HepG2 (cell line): ENCODE measurements around the gene CAMTA1. TPM values are rescaled to one million over a fixed set of nuclear protein-coding genes. Genes with fewer than 3 reads are reported as not detected.
A peak's percentile ranks its signal among the peaks of the same experiment; 100 is the strongest.

Experiments used
- JUNB ChIP-seq: sonication (generic); formaldehyde crosslinking; IDR thresholded peaks from 2 replicates; pipeline ENCODE4 v1.8.0; 2022; ENCODE audit warnings: missing genetic modification reagents, mild to moderate bottlenecking, borderline replicate concordance
- MED1 ChIP-seq: sonication (generic); formaldehyde crosslinking; IDR thresholded peaks from 2 replicates; pipeline ENCODE4 v1.4.0; 2020; ENCODE audit warnings: missing genetic modification reagents
- MEIS1 ChIP-seq: sonication (generic); formaldehyde crosslinking; IDR thresholded peaks from 2 replicates; pipeline ENCODE4 v1.9.0; 2021; ENCODE audit warnings: mild to moderate bottlenecking, missing genetic modification reagents, moderate library complexity, borderline replicate concordance
- RBAK ChIP-seq: sonication (generic); formaldehyde crosslinking; IDR thresholded peaks from 2 replicates; pipeline ENCODE4 v1.5.1; 2020; ENCODE audit warnings: mild to moderate bottlenecking, missing genetic modification reagents
- SAP130 ChIP-seq: IDR thresholded peaks from 2 replicates; pipeline ENCODE4 v1.6.1; 2016; ENCODE audit warnings: low read depth
- SP2 ChIP-seq: sonication (generic); formaldehyde crosslinking; IDR thresholded peaks from 2 replicates; pipeline ENCODE4 v1.5.1; 2020; ENCODE audit warnings: mild to moderate bottlenecking, missing genetic modification reagents
- TCF7L2 ChIP-seq: IDR thresholded peaks from 2 replicates; pipeline ENCODE4 v1.6.1; 2011; ENCODE audit warnings: mild to moderate bottlenecking, low read depth, low read length, moderate library complexity
- ZBTB3 ChIP-seq: sonication (generic); formaldehyde crosslinking; IDR thresholded peaks from 2 replicates; pipeline ENCODE4 v1.4.0; 2020; ENCODE audit warnings: low read depth, mild to moderate bottlenecking, moderate library complexity, missing genetic modification reagents, borderline replicate concordance
- ZC3H13 ChIP-seq: sonication (generic); formaldehyde crosslinking; IDR thresholded peaks from 2 replicates; pipeline ENCODE4 v1.8.1; 2023; ENCODE audit warnings: mild to moderate bottlenecking, missing genetic modification reagents, moderate library complexity
- ZFP37 ChIP-seq: sonication (generic); formaldehyde crosslinking; IDR thresholded peaks from 2 replicates; pipeline ENCODE4 v1.4.0; 2020; ENCODE audit warnings: missing genetic modification reagents, borderline replicate concordance
- ZNF180 ChIP-seq: sonication (generic); formaldehyde crosslinking; IDR thresholded peaks from 2 replicates; pipeline ENCODE4 v1.4.0; 2020; ENCODE audit warnings: low read depth, missing genetic modification reagents, borderline replicate concordance
- ZNF264 ChIP-seq: sonication (generic); formaldehyde crosslinking; IDR thresholded peaks from 2 replicates; pipeline ENCODE4 v1.4.0; 2020; ENCODE audit warnings: missing genetic modification reagents
- ZNF367 ChIP-seq: sonication (generic); formaldehyde crosslinking; IDR thresholded peaks from 2 replicates; pipeline ENCODE4 v1.4.0; 2020; ENCODE audit warnings: missing genetic modification reagents, borderline replicate concordance
- ZNF660 ChIP-seq: sonication (generic); formaldehyde crosslinking; IDR thresholded peaks from 2 replicates; pipeline ENCODE4 v1.5.1; 2020; ENCODE audit warnings: mild to moderate bottlenecking, low read depth, missing genetic modification reagents, borderline replicate concordance
- polyA plus RNA-seq, 8 experiments: library from polyadenylated mRNA; depleted of rRNA in 3 of 8; stranded (reverse) in 7 of 8; unstranded in 1 of 8; fragments of >200 nt; fragmentation: Illumina TruSeq in 4 of 8; extraction: Trizol in 4 of 8; gene quantifications; 2 replicates each; pipeline versions ENCODE4 v1.2.1 to v1.2.3, GENCODE V29; 2011 to 2016; ENCODE audit warnings: low read depth in 4 of 8, missing spikeins in 1 of 8, mixed read lengths in 1 of 8; ENCODE audit not compliant: insufficient read depth in 1 of 8
- total RNA-seq, 5 experiments: library from RNA; depleted of rRNA; stranded (reverse); fragments of >200 nt; fragmentation: Illumina TruSeq; extraction: Trizol; gene quantifications; 2 replicates each; pipeline ENCODE4 v1.2.3, GENCODE V29; 2016; ENCODE audit warnings: low read depth in 1 of 5
- TF ChIP-seq, protein P1 (sequence below): sonication (generic); formaldehyde crosslinking; IDR thresholded peaks from 2 replicates; pipeline ENCODE4 v1.5.0; 2020; ENCODE audit warnings: missing genetic modification reagents
- TF ChIP-seq, protein P2 (sequence below): sonication (generic); formaldehyde crosslinking; IDR thresholded peaks from 2 replicates; pipeline ENCODE4 v1.4.0; 2020; ENCODE audit warnings: missing genetic modification reagents
- TF ChIP-seq, protein P3 (sequence below): sonication (generic); formaldehyde crosslinking; IDR thresholded peaks from 2 replicates; pipeline ENCODE4 v1.4.0; 2020; ENCODE audit warnings: missing genetic modification reagents
- TF ChIP-seq, protein P4 (sequence below), 2 experiments: sonication (generic) in 1 of 2; formaldehyde crosslinking in 1 of 2; IDR thresholded peaks; 2 replicates each; pipeline versions ENCODE4 v1.5.1 to v1.6.1; 2011 to 2020; ENCODE audit warnings: borderline replicate concordance in 1 of 2, low read depth in 1 of 2, low read length in 1 of 2, mild to moderate bottlenecking in 1 of 2, missing genetic modification reagents in 1 of 2, moderate library complexity in 1 of 2
- TF ChIP-seq, protein P5 (sequence below): IDR thresholded peaks from 2 replicates; pipeline ENCODE4 v1.6.1; 2016; ENCODE audit warnings: mild to moderate bottlenecking, missing biosample characterization, missing genetic modification reagents

CAMTA1 gene
- total and polyA plus RNA-seq, 2 of the 13 experiments (the other 11 are each of a cell fraction or from before 2014, with no cell fraction given): 25.0 to 36.4 TPM

DNA sequence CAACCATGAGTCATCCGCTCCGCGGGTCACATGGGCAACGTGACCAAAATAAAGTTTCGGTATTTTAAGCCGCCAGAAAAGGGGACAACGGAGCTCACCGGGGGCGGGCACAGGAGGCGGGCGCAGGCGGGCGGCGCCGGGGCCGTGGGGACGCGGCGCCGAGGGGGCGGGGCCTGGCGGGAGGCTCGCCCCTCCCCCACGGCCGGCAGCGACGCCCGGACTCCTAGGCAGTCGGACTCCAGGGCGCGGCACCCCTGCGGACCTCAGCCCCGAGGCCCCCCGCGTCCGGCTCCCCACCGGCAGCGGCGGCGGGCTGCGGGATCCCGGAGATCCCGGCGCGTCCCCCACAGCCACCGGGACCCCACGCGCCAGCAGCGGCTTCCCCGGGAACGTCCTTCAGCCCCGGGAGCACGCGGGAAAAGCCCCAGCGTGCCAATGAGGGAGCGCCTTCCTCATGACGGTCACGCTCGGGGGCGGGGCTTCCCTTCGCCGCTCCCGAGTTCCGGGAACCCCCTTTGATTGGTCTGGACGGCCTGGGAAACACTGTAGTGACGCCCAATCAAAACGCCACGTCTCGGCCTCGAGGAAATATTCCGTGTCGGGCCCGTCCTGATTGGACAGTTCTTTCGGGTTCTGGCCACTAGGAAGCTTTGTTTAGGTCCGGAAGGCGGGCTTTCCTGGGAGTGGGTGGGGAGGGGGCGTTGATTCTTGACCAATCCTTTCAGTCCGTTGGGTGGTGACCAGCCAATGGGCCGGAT lies 515 bp upstream of the CAMTA1 start (continued):
- TF ChIP-seq, protein P1, sequence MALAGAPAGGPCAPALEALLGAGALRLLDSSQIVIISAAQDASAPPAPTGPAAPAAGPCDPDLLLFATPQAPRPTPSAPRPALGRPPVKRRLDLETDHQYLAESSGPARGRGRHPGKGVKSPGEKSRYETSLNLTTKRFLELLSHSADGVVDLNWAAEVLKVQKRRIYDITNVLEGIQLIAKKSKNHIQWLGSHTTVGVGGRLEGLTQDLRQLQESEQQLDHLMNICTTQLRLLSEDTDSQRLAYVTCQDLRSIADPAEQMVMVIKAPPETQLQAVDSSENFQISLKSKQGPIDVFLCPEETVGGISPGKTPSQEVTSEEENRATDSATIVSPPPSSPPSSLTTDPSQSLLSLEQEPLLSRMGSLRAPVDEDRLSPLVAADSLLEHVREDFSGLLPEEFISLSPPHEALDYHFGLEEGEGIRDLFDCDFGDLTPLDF (CRISPR knock-in tag): peak; percentile 87
- TF ChIP-seq ZFP37 (CRISPR knock-in tag) (no peak), ZNF180 (CRISPR knock-in tag) (no peak), ZNF367 (CRISPR knock-in tag) (0 out of 2 replicates have a peak, but pooled peaks have one; percentile 28), JUNB (CRISPR knock-in tag) (peak; percentile 52; the same call in 1 of the 2 replicates), MED1 (CRISPR knock-in tag) (peak; percentile 50; the same call in 1 of the 2 replicates), MEIS1 (CRISPR knock-in tag) (no peak; the same call in 1 of the 2 replicates), ZC3H13 (no peak), ZNF660 (CRISPR knock-in tag) (no peak), SP2 (CRISPR knock-in tag) (peak; percentile 94), SAP130 (CRISPR knock-in tag) (peak; percentile 79), RBAK (CRISPR knock-in tag) (no peak), ZNF264 (CRISPR knock-in tag) (no peak), TCF7L2 (no peak), ZBTB3 (no peak; the same call in 1 of the 2 replicates)
- TF ChIP-seq, protein P2, sequence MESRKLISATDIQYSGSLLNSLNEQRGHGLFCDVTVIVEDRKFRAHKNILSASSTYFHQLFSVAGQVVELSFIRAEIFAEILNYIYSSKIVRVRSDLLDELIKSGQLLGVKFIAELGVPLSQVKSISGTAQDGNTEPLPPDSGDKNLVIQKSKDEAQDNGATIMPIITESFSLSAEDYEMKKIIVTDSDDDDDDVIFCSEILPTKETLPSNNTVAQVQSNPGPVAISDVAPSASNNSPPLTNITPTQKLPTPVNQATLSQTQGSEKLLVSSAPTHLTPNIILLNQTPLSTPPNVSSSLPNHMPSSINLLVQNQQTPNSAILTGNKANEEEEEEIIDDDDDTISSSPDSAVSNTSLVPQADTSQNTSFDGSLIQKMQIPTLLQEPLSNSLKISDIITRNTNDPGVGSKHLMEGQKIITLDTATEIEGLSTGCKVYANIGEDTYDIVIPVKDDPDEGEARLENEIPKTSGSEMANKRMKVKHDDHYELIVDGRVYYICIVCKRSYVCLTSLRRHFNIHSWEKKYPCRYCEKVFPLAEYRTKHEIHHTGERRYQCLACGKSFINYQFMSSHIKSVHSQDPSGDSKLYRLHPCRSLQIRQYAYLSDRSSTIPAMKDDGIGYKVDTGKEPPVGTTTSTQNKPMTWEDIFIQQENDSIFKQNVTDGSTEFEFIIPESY: no peak
- TF ChIP-seq, protein P3, sequence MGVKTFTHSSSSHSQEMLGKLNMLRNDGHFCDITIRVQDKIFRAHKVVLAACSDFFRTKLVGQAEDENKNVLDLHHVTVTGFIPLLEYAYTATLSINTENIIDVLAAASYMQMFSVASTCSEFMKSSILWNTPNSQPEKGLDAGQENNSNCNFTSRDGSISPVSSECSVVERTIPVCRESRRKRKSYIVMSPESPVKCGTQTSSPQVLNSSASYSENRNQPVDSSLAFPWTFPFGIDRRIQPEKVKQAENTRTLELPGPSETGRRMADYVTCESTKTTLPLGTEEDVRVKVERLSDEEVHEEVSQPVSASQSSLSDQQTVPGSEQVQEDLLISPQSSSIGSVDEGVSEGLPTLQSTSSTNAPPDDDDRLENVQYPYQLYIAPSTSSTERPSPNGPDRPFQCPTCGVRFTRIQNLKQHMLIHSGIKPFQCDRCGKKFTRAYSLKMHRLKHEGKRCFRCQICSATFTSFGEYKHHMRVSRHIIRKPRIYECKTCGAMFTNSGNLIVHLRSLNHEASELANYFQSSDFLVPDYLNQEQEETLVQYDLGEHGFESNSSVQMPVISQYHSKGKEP (CRISPR knock-in tag): no peak
- TF ChIP-seq, protein P4, sequence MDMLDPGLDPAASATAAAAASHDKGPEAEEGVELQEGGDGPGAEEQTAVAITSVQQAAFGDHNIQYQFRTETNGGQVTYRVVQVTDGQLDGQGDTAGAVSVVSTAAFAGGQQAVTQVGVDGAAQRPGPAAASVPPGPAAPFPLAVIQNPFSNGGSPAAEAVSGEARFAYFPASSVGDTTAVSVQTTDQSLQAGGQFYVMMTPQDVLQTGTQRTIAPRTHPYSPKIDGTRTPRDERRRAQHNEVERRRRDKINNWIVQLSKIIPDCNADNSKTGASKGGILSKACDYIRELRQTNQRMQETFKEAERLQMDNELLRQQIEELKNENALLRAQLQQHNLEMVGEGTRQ (IDR thresholded peaks at IDR 0.05; ENCODE audit: low read depth, low read length): peak; percentile 79
- TF ChIP-seq, protein P4 (CRISPR knock-in tag; IDR thresholded peaks at IDR 0.05; ENCODE audit: borderline replicate concordance): peak; percentile 76; the same call in 1 of the 2 replicates
- TF ChIP-seq, protein P5, sequence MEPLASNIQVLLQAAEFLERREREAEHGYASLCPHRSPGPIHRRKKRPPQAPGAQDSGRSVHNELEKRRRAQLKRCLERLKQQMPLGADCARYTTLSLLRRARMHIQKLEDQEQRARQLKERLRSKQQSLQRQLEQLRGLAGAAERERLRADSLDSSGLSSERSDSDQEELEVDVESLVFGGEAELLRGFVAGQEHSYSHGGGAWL (CRISPR knock-in tag): peak; percentile 11; the same call in 1 of the 2 replicates
